ENCODE data around the gene TSSC4. TPM values are rescaled to one million over a fixed set of nuclear protein-coding genes. Genes with fewer than 3 reads are reported as not detected.

Gene TSSC4
- total RNA-seq, 2 experiments from 2014 or later = 46.8 to 48.2 TPM

- POLR2A ChIA-PET = no interaction called here
- Mint-ChIP-seq H3K4me3 (no peak overlapping the region), H3K27me3 (no peaks in the 10 kb centered on the region), H3K9me3 (no peaks in the 10 kb centered on the region), H3K36me3 (no peaks in the 10 kb centered on the region), H3K4me1 (peaks cover 6% of the 10 kb centered on the region), H3K27ac (no peak overlapping the region)
- ATAC-seq (ENCODE audit: low read depth) (peak; percentile 16), DNase-seq (no peak)
Observed at GRCh38 chr11:2393941-2394817, 6.4 kb upstream of the TSSC4 start.

- Mint-ChIP-seq H3K4me3 (no peak overlapping the region), H3K9me3 (no peaks in the 10 kb centered on the region), H3K27ac (no peak overlapping the region), H3K4me1 (peaks cover 1% of the 10 kb centered on the region), H3K27me3 (no peaks in the 10 kb centered on the region), H3K36me3 (no peaks in the 10 kb centered on the region)
- DNase-seq (no peak), ATAC-seq (ENCODE audit: low read depth) (no peak)
- POLR2A ChIA-PET = no interaction called here
Observed at GRCh38 chr11:2394818-2395105, 5.8 kb upstream of the TSSC4 start.

GRCh38 chr11:2395211-2395730 is 5.3 kb upstream of the TSSC4 start:
- DNase-seq = no peak
- H3K27me3 Mint-ChIP-seq = no peaks in the 10 kb centered on the region
- POLR2A ChIA-PET = no interaction called here
- no peak overlapping the region for H3K27ac Mint-ChIP-seq
- no peaks in the 10 kb centered on the region for H3K4me1 Mint-ChIP-seq
- H3K4me3 Mint-ChIP-seq = no peak overlapping the region
- no peaks in the 10 kb centered on the region for H3K36me3 Mint-ChIP-seq
- H3K9me3 Mint-ChIP-seq = no peaks in the 10 kb centered on the region
- ATAC-seq (ENCODE audit: low read depth) = no peak

GRCh38 chr11:2395856-2396255 is 4.7 kb upstream of the TSSC4 start:
- POLR2A ChIA-PET = no interaction called here
- H3K27ac Mint-ChIP-seq = no peak overlapping the region
- no peaks in the 10 kb centered on the region for H3K9me3 Mint-ChIP-seq
- DNase-seq (no peak), ATAC-seq (ENCODE audit: low read depth) (no peak)
- H3K4me3 Mint-ChIP-seq = no peak overlapping the region
- H3K4me1 Mint-ChIP-seq = no peaks in the 10 kb centered on the region
- H3K36me3 Mint-ChIP-seq = no peaks in the 10 kb centered on the region
- H3K27me3 Mint-ChIP-seq = no peaks in the 10 kb centered on the region

- Mint-ChIP-seq H3K27me3 (no peaks in the 10 kb centered on the region), H3K27ac (no peak overlapping the region), H3K4me3 (no peak overlapping the region), H3K9me3 (no peaks in the 10 kb centered on the region), H3K36me3 (no peaks in the 10 kb centered on the region), H3K4me1 (peaks cover 2% of the 10 kb centered on the region)
- POLR2A ChIA-PET = no interaction called here
- ATAC-seq (ENCODE audit: low read depth) = no peak
- DNase-seq = no peak
Observed at GRCh38 chr11:2396471-2396870, 4.1 kb upstream of the TSSC4 start.

GRCh38 chr11:2397005-2397404 is 3.5 kb upstream of the TSSC4 start:
- no peak overlapping the region for H3K27ac Mint-ChIP-seq
- no peaks in the 10 kb centered on the region for H3K36me3 Mint-ChIP-seq
- H3K4me1 Mint-ChIP-seq = peaks cover 3% of the 10 kb centered on the region
- no peaks in the 10 kb centered on the region for H3K27me3 Mint-ChIP-seq
- no peak overlapping the region for H3K4me3 Mint-ChIP-seq
- ATAC-seq (ENCODE audit: low read depth) (no peak), DNase-seq (no peak)
- H3K9me3 Mint-ChIP-seq = no peaks in the 10 kb centered on the region
- POLR2A ChIA-PET = no interaction called here

- Mint-ChIP-seq H3K27me3 (no peaks in the 10 kb centered on the region), H3K4me1 (peaks cover 3% of the 10 kb centered on the region), H3K36me3 (no peaks in the 10 kb centered on the region), H3K4me3 (peak overlapping the region; percentile 90), H3K9me3 (no peaks in the 10 kb centered on the region), H3K27ac (peak overlapping the region; percentile 90)
- POLR2A ChIA-PET = interaction anchor here (2.2 to 3.3 kb wide), 2 partner anchors 11 to 22 kb away, joined by 13 to 14 read pairs; partner anchors contain the start of gene CD81
- DNase-seq (no peak), ATAC-seq (ENCODE audit: low read depth) (no peak)
Observed at GRCh38 chr11:2398664-2399355, 1.7 kb upstream of the TSSC4 start.

- Mint-ChIP-seq H3K27ac (peak overlapping the region; percentile 90), H3K36me3 (peaks cover 1% of the 10 kb centered on the region), H3K9me3 (no peaks in the 10 kb centered on the region), H3K4me3 (peak overlapping the region; percentile 90), H3K27me3 (no peaks in the 10 kb centered on the region), H3K4me1 (peaks cover 3% of the 10 kb centered on the region)
- no peak for ATAC-seq (ENCODE audit: low read depth)
- POLR2A ChIA-PET = interaction anchor here (1.0 to 3.3 kb wide), 7 partner anchors 12 to 492 kb away, joined by 3 to 32 read pairs (median 9); partner anchors contain the start of genes C11orf21, CD81 and TSPAN32
- no peak for DNase-seq
Observed at GRCh38 chr11:2399488-2400068, 972 bp upstream of the TSSC4 start.

- POLR2A ChIA-PET = interaction anchor here (1.0 to 3.3 kb wide), 9 partner anchors 13 to 492 kb away, joined by 3 to 32 read pairs (median 8); partner anchors contain the start of genes C11orf21, CD81 and TSPAN32
- Mint-ChIP-seq H3K4me1 (peaks cover 3% of the 10 kb centered on the region), H3K9me3 (no peaks in the 10 kb centered on the region), H3K27ac (peak overlapping the region; percentile 90), H3K36me3 (peaks cover 1% of the 10 kb centered on the region), H3K4me3 (peak overlapping the region; percentile 90), H3K27me3 (no peaks in the 10 kb centered on the region)
- DNase-seq (no peak), ATAC-seq (ENCODE audit: low read depth) (no peak)
Observed at GRCh38 chr11:2400762-2401435, 349 bp downstream of the TSSC4 start.

GRCh38 chr11:2401436-2401984 is 960 bp downstream of the TSSC4 start:
- Mint-ChIP-seq H3K9me3 (no peaks in the 10 kb centered on the region), H3K36me3 (peaks cover 1% of the 10 kb centered on the region), H3K4me1 (peaks cover 3% of the 10 kb centered on the region), H3K27me3 (no peaks in the 10 kb centered on the region), H3K27ac (peak overlapping the region; percentile 90), H3K4me3 (peak overlapping the region; percentile 90)
- no peak for ATAC-seq (ENCODE audit: low read depth)
- POLR2A ChIA-PET = interaction anchor here (1.3 to 3.3 kb wide), 3 partner anchors 25 to 491 kb away, joined by 5 to 32 read pairs (median 14); partner anchors contain the start of gene CD81
- DNase-seq = no peak

GRCh38 chr11:2402106-2402505 is 1.6 kb downstream of the TSSC4 start:
- DNase-seq = no peak
- peak overlapping the region; percentile 90 for H3K4me3 Mint-ChIP-seq
- no peaks in the 10 kb centered on the region for H3K9me3 Mint-ChIP-seq
- H3K27me3 Mint-ChIP-seq = no peaks in the 10 kb centered on the region
- H3K4me1 Mint-ChIP-seq = peaks cover 3% of the 10 kb centered on the region
- peaks cover 1% of the 10 kb centered on the region for H3K36me3 Mint-ChIP-seq
- POLR2A ChIA-PET = interaction anchor here (3.0 to 3.3 kb wide), 2 partner anchors 26 to 97 kb away, joined by 14 to 32 read pairs; partner anchors contain the start of gene CD81
- H3K27ac Mint-ChIP-seq = no peak overlapping the region
- ATAC-seq (ENCODE audit: low read depth) = no peak

- H3K4me1 Mint-ChIP-seq = peaks cover 3% of the 10 kb centered on the region
- POLR2A ChIA-PET = interaction anchor here (1.0 to 1.1 kb wide), 2 partner anchors 93 to 102 kb away, joined by 3 read pairs; partner anchors contain the start of genes C11orf21 and TSPAN32
- no peaks in the 10 kb centered on the region for H3K9me3 Mint-ChIP-seq
Observed at GRCh38 chr11:2402890-2403645, 2.5 kb downstream of the TSSC4 start.

More at GRCh38 chr11:2402890-2403645, 2.5 kb downstream of the TSSC4 start:
- no peak for DNase-seq
- Mint-ChIP-seq H3K27ac (no peak overlapping the region), H3K4me3 (no peak overlapping the region), H3K27me3 (no peaks in the 10 kb centered on the region), H3K36me3 (peaks cover 1% of the 10 kb centered on the region)
- ATAC-seq (ENCODE audit: low read depth) = no peak

Measured in activated naive CD8-positive, alpha-beta T cell treated with anti-CD3 and anti-CD28 coated beads, Interleukin-2, amount 10 ng/mL, durations not matched to agents 7 days and 5 days (primary cell).